Measurements from ENCODE around the gene ACOT11. TPM values are rescaled to one million over a fixed set of nuclear protein-coding genes. Genes with fewer than 3 reads are reported as not detected.

Gene ACOT11
- total RNA-seq, 1 donor from 2014 or later = 5.0 TPM

DNA sequence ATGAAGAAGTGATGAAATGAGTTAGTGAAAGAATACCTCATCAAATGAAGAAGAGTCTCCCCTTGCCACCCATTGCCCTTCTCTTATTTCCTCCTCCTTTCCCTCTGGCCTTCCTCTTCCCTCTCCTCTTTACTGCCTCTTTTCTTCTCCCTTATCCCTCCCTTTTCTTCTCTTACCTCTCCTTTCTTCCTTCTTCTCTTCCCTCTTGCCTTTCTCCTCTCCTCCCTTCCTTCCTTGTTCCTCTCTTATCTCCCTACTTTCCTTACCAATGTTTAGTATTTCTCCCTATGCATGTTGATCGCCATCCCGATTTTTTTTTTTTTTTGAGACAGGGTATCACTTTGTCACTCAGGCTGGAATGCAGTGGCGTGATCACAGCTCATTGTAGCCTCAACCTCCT lies 102.4 kb downstream of the ACOT11 start:
- no peak overlapping the region for H3K27ac ChIP-seq
- H3K27me3 ChIP-seq = no peaks in the 10 kb centered on the region
- no peak overlapping the region for H3K4me3 ChIP-seq
- H3K4me1 ChIP-seq = no peaks in the 10 kb centered on the region
- ATAC-seq (no peak), DNase-seq (no peak)
- H3K9me3 ChIP-seq = no peaks in the 10 kb centered on the region
- no peaks in the 10 kb centered on the region for H3K36me3 ChIP-seq
- intact Hi-C loops (cut with DNase I) = no loop called here
- no peak for TF ChIP-seq CTCF (IDR thresholded peaks at IDR 0.05)

GRCh38 chr1:54651608-54652007 lies 103.6 kb downstream of the ACOT11 start:
- intact Hi-C loops (cut with DNase I) = no loop called here
- Histone ChIP-seq H3K9me3 (no peaks in the 10 kb centered on the region), H3K27me3 (no peaks in the 10 kb centered on the region), H3K36me3 (no peaks in the 10 kb centered on the region), H3K4me1 (no peaks in the 10 kb centered on the region), H3K4me3 (no peak overlapping the region), H3K27ac (no peak overlapping the region)
- ATAC-seq (no peak), DNase-seq (no peak)
- TF ChIP-seq CTCF (IDR thresholded peaks at IDR 0.05) = no peak

DNA sequence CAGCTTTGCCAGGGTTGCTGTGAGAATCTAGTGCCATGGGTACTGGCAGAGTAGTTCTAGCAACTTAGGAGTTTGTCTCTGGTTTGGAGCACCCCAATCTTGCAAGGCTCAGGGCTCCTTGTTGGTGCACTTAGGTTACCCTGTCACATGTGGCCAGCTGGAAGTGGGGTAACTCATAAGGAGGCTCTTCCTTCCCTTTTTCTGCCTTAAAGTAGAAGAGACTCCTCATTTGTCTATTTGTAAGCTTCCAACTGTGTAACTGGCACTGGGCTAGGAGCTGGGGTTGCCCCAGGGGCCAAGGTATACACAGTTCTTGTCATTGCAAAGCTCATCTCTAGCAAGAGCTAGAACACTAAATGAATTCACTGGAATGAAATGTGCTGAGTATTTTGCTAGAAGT lies 104.1 kb downstream of the ACOT11 start:
- Histone ChIP-seq H3K4me1 (no peaks in the 10 kb centered on the region), H3K4me3 (no peak overlapping the region), H3K36me3 (no peaks in the 10 kb centered on the region), H3K27ac (no peak overlapping the region), H3K9me3 (no peaks in the 10 kb centered on the region), H3K27me3 (no peaks in the 10 kb centered on the region)
- intact Hi-C loops (cut with DNase I) = no loop called here
- no peak for TF ChIP-seq CTCF (IDR thresholded peaks at IDR 0.05)
- DNase-seq (no peak), ATAC-seq (peak; percentile 40)

GRCh38 chr1:54653036-54653435 lies 105.0 kb downstream of the ACOT11 start:
- no peak overlapping the region for H3K4me3 ChIP-seq
- H3K36me3 ChIP-seq = no peaks in the 10 kb centered on the region
- H3K9me3 ChIP-seq = no peaks in the 10 kb centered on the region
- H3K4me1 ChIP-seq = no peaks in the 10 kb centered on the region
- H3K27me3 ChIP-seq = no peaks in the 10 kb centered on the region
- no peak overlapping the region for H3K27ac ChIP-seq
- no peak for DNase-seq
- no peak for TF ChIP-seq CTCF (IDR thresholded peaks at IDR 0.05)
- intact Hi-C loops (cut with DNase I) = no loop called here
- no peak for ATAC-seq

GRCh38 chr1:54658164-54658913 lies 110.3 kb downstream of the ACOT11 start:
- Histone ChIP-seq H3K4me3 (no peak overlapping the region), H3K27me3 (no peaks in the 10 kb centered on the region), H3K36me3 (no peaks in the 10 kb centered on the region), H3K4me1 (no peaks in the 10 kb centered on the region), H3K27ac (no peak overlapping the region), H3K9me3 (no peaks in the 10 kb centered on the region)
- intact Hi-C loops (cut with DNase I) = no loop called here
- no peak for DNase-seq
- ATAC-seq = no peak
- no peak for TF ChIP-seq CTCF (IDR thresholded peaks at IDR 0.05)

Other genes starting within 250 kb of the ACOT11 start
- gene SSBP3, start 141.8 kb upstream of the ACOT11 start, total RNA-seq = 40.4 TPM
- not detected for gene FAM151A, start 75.3 kb downstream of the ACOT11 start, total RNA-seq
- 3.6 TPM for gene MROH7, start 93.6 kb downstream of the ACOT11 start, total RNA-seq
- gene TTC4, start 167.6 kb downstream of the ACOT11 start, total RNA-seq = 16.4 TPM
- gene PARS2, start 216.3 kb downstream of the ACOT11 start, total RNA-seq = 3.5 TPM